HEK293T (cell line): Measurements from ENCODE around the gene FCRLA.

Experiments
- BHLHE40 ChIP-seq: fragments of 450-650 bp; IDR thresholded peaks from 2 replicates; pipeline ENCODE4 v1.6.1; 2016; ENCODE audit warnings: mild to moderate bottlenecking, moderate library complexity, borderline replicate concordance
- ELF4 ChIP-seq: fragments of 450-650 bp; IDR thresholded peaks from 2 replicates; pipeline ENCODE4 v1.6.1; 2017; ENCODE audit warnings: antibody characterized with exemption
- FOXA1 ChIP-seq: fragments of 450-650 bp; IDR thresholded peaks from 2 replicates; pipeline ENCODE4 v1.6.1; 2016; ENCODE audit warnings: mild to moderate bottlenecking
- FOXM1 ChIP-seq: fragments of 450-650 bp; IDR thresholded peaks from 2 replicates; pipeline ENCODE4 v1.6.1; 2017; ENCODE audit warnings: mild to moderate bottlenecking, borderline replicate concordance
- HDGF ChIP-seq: fragments of 450-650 bp; IDR thresholded peaks from 2 replicates; pipeline ENCODE4 v1.6.1; 2017; ENCODE audit warnings: antibody characterized with exemption, borderline replicate concordance
- L3MBTL2 ChIP-seq: fragments of 450-650 bp; conservative IDR thresholded peaks from 2 replicates; pipeline ENCODE4 v1.6.1; 2016; ENCODE audit warnings: mild to moderate bottlenecking
- LEF1 ChIP-seq: fragments of 450-650 bp; IDR thresholded peaks from 2 replicates; pipeline ENCODE4 v1.6.1; 2017; ENCODE audit warnings: mild to moderate bottlenecking, borderline replicate concordance
- NFRKB ChIP-seq: fragments of 450-650 bp; IDR thresholded peaks from 2 replicates; pipeline ENCODE4 v1.6.1; 2016; ENCODE audit warnings: mild to moderate bottlenecking, moderate library complexity
- SP1 ChIP-seq: fragments of 450-650 bp; IDR thresholded peaks from 2 replicates; pipeline ENCODE4 v1.6.1; 2017
- SUZ12 ChIP-seq: fragments of 450-650 bp; IDR thresholded peaks from 2 replicates; pipeline ENCODE4 v1.6.1; 2016; ENCODE audit warnings: mild to moderate bottlenecking
- TARDBP ChIP-seq: fragments of 450-650 bp; IDR thresholded peaks from 2 replicates; pipeline ENCODE4 v1.6.1; 2016

DNA sequence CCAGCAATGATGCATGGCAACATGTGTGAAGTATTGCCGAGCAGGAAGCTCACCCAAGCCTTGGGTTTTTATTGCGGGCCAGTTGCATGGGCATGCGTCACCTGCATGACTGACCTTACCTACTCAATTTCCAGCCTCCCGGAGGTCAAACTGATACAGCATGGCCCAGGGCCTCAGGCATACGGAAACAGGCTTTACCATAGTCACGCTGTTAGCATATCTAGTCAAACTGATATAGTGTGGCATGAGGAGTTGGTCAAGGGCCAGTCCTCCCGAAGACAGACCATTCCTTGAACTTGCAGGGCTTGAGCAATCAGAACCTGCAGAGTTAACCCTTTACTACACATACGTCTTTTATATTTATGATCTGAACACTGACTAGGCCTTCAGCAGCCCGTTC, 36.2 kb downstream of the FCRLA start:
- TF ChIP-seq SUZ12 (no peak), TARDBP (no peak), SP1 (no peak), NFRKB (no peak), HDGF (no peak), LEF1 (no peak), BHLHE40 (no peak), ELF4 (no peak), L3MBTL2 (no peak), FOXA1 (no peak), FOXM1 (no peak)
